Osteoblast (primary cell): ENCODE results near the gene SLIT3. TPM values are rescaled to one million over a fixed set of nuclear protein-coding genes. Genes with fewer than 3 reads are reported as not detected.

ENCODE experiments used
- DNase-seq: peaks from one replicate; pipeline ENCODE4 v3.0.0; 2011; ENCODE audit warnings: low spot score, mixed read lengths; ENCODE audit not compliant: insufficient read length; ENCODE audit errors: missing footprints
- H2AFZ ChIP-seq: 2 replicates; pipeline ENCODE4 v1.6.0; 2011; ENCODE audit warnings: mild to moderate bottlenecking, low read length
- H3K27ac ChIP-seq: 2 replicates; pipeline ENCODE4 v1.5.1; 2011; ENCODE audit warnings: mild to moderate bottlenecking, low read depth, low read length, moderate library complexity
- H3K27me3 ChIP-seq: 2 replicates; pipeline ENCODE4 v1.6.0; 2012; ENCODE audit warnings: mild to moderate bottlenecking, control low read depth, inconsistent platforms, low read length, moderate library complexity; ENCODE audit not compliant: insufficient read depth
- H3K36me3 ChIP-seq: 2 replicates; pipeline ENCODE4 v1.5.1; 2011; ENCODE audit warnings: mild to moderate bottlenecking, low read length, control low read depth, moderate library complexity; ENCODE audit not compliant: insufficient read depth
- H3K4me1 ChIP-seq: 2 replicates; pipeline ENCODE4 v1.5.1; 2011; ENCODE audit warnings: mild to moderate bottlenecking, low read length, control low read depth, moderate library complexity; ENCODE audit not compliant: insufficient read depth
- H3K4me2 ChIP-seq: 2 replicates; pipeline ENCODE4 v1.6.0; 2011; ENCODE audit warnings: mild to moderate bottlenecking, low read length; ENCODE audit not compliant: insufficient read depth
- H3K4me3 ChIP-seq: fragments of 200-600 bp; sonication (generic); 3 replicates; pipeline ENCODE4 v1.5.1; 2012; ENCODE audit warnings: mild to moderate bottlenecking, low read length, inconsistent platforms; ENCODE audit not compliant: insufficient read depth
- H3K79me2 ChIP-seq: 2 replicates; pipeline ENCODE4 v1.6.0; 2012; ENCODE audit warnings: mild to moderate bottlenecking, low read length, control low read depth, inconsistent platforms; ENCODE audit not compliant: insufficient read depth
- H3K9me3 ChIP-seq: 2 replicates; pipeline ENCODE4 v1.5.1; 2011; ENCODE audit warnings: low read depth, low read length, control low read depth
- H4K20me1 ChIP-seq: 2 replicates; pipeline ENCODE4 v1.6.0; 2012; ENCODE audit warnings: mild to moderate bottlenecking, low read length, control low read depth; ENCODE audit not compliant: insufficient read depth
- CTCF ChIP-seq: IDR thresholded peaks from 2 replicates; pipeline ENCODE4 v1.5.1; 2011; ENCODE audit warnings: mild to moderate bottlenecking, low read depth, low read length, moderate library complexity; ENCODE audit errors: extremely low read depth
- total RNA-seq: library from RNA; depleted of rRNA; stranded (reverse); fragments of >200 nt; gene quantifications from 2 replicates; pipeline ENCODE4 v1.2.3, GENCODE V29; 2012

Gene SLIT3
- total RNA-seq, 1 donor = 37.6 TPM

DNA sequence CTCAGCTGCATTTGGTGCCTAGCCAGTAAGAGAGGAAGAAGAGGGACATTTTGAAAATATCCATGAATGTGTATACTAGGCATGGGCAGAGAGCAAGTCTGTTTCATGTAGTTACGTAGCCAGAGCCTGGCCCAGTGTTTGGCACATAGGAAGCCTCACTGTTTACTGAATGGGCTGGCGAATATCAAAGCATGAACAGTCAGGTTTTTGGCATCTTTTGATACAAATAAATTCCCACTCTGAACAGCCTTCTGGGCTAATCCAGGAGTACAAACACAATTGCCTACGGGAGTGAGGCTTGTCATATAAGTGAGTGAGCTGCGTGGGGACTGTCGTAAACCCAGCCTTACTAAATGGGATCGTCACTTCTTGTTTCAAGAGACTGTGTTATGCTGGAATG, 468.6 kb downstream of the SLIT3 start:
- H3K4me3 ChIP-seq = no peak overlapping the region
- H3K4me1 ChIP-seq = no peaks in the 10 kb centered on the region
- H4K20me1 ChIP-seq = peaks cover 5% of the 10 kb centered on the region
- H3K79me2 ChIP-seq = no peaks in the 10 kb centered on the region
- DNase-seq = no peak
- no peak for TF ChIP-seq CTCF
- H2AFZ ChIP-seq = no peak overlapping the region
- no peaks in the 10 kb centered on the region for H3K9me3 ChIP-seq
- H3K4me2 ChIP-seq = no peak overlapping the region
- no peaks in the 10 kb centered on the region for H3K27me3 ChIP-seq
- no peak overlapping the region for H3K27ac ChIP-seq
- H3K36me3 ChIP-seq = no peaks in the 10 kb centered on the region

- no peak overlapping the region for H3K4me2 ChIP-seq
- no peak overlapping the region for H3K4me3 ChIP-seq
- TF ChIP-seq CTCF = no peak
- no peaks in the 10 kb centered on the region for H3K27me3 ChIP-seq
- H3K9me3 ChIP-seq = no peaks in the 10 kb centered on the region
- H4K20me1 ChIP-seq = peaks cover 5% of the 10 kb centered on the region
- no peaks in the 10 kb centered on the region for H3K36me3 ChIP-seq
- H3K4me1 ChIP-seq = no peaks in the 10 kb centered on the region
- H3K27ac ChIP-seq = no peak overlapping the region
- no peak overlapping the region for H2AFZ ChIP-seq
- DNase-seq = no peak
- H3K79me2 ChIP-seq = no peaks in the 10 kb centered on the region
Observed at GRCh38 chr5:168831383-168831782, 469.6 kb downstream of the SLIT3 start.

DNA sequence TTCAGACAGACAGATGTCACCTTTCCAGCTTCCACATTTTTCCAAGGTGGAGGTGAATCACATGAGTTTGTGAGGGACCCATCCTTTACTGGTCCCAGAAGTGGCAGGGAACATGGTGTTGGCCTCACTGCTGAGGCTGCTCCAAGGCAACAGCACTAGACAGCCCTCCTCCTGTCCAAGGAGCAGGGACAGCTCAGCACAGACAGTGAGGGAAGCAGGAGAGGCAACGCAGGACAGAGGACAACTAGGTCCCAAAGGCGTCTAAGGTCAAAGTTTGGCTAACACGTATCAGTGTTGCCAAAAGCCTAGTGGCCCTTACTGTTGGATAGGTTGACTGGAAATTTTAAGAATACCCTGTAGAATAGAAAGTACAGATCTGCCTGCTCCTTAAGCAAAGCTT, 470.1 kb downstream of the SLIT3 start:
- Histone ChIP-seq H3K79me2 (no peaks in the 10 kb centered on the region), H2AFZ (no peak overlapping the region), H3K4me2 (no peak overlapping the region), H3K36me3 (no peaks in the 10 kb centered on the region), H3K27me3 (no peaks in the 10 kb centered on the region), H3K4me3 (no peak overlapping the region), H3K27ac (no peak overlapping the region), H4K20me1 (peaks cover 5% of the 10 kb centered on the region), H3K4me1 (no peaks in the 10 kb centered on the region), H3K9me3 (no peaks in the 10 kb centered on the region)
- no peak for DNase-seq
- TF ChIP-seq CTCF = no peak

GRCh38 chr5:168829922-168830417, 471.0 kb downstream of the SLIT3 start:
- Histone ChIP-seq H3K27me3 (no peaks in the 10 kb centered on the region), H3K27ac (no peak overlapping the region), H4K20me1 (peaks cover 5% of the 10 kb centered on the region), H3K4me1 (no peaks in the 10 kb centered on the region), H3K4me2 (no peak overlapping the region), H3K36me3 (no peaks in the 10 kb centered on the region), H3K9me3 (no peaks in the 10 kb centered on the region), H3K4me3 (no peak overlapping the region), H3K79me2 (no peaks in the 10 kb centered on the region), H2AFZ (no peak overlapping the region)
- no peak for TF ChIP-seq CTCF
- DNase-seq = no peak
